ENCODE data around the gene FAM169A.

FAM169A gene, protein sequence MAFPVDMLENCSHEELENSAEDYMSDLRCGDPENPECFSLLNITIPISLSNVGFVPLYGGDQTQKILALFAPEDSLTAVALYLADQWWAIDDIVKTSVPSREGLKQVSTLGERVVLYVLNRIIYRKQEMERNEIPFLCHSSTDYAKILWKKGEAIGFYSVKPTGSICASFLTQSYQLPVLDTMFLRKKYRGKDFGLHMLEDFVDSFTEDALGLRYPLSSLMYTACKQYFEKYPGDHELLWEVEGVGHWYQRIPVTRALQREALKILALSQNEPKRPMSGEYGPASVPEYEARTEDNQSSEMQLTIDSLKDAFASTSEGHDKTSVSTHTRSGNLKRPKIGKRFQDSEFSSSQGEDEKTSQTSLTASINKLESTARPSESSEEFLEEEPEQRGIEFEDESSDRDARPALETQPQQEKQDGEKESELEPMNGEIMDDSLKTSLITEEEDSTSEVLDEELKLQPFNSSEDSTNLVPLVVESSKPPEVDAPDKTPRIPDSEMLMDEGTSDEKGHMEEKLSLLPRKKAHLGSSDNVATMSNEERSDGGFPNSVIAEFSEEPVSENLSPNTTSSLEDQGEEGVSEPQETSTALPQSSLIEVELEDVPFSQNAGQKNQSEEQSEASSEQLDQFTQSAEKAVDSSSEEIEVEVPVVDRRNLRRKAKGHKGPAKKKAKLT

DNA sequence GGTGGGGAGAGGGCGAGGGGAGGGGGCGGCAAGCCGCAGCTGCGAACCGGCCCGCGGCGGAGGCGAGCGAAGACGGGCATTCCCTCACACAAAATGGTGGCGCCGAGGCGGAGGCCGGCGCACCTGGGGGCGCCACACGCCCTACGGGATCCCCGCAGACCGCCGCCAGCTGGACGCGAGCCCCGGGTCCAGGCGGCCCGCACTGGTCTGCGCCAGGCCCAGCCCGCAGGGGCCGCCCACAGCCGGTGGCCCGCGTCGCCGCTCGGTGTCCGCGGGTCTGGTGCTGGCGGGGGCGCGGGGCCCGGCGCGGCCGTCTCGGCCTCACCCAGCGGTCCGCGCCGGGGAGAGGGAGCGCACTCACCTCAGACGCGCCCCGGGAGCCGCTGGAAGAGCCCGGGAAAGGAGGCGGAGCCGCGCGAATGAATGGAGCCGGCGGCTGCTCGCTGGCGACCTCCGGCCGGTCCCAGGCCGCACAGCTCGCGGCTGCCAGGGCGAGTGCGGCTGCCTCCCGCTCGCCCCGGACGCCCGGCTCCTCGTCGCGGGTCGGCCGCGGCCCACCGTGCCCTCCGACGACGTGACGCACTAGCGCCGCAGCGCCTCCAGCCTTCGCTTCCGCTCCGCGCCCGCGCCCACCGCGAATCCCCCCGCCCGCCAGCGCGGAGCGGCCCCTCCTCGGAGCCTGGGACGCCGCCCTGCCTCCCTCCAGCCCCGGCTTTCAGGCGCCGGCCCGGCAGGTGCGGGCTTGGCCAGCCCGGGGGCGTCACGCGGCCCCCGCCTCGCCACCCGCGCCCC, at the start of gene FAM169A:
FAM169A (minus strand) TSS at position 584 of the 792 bp plus-strand sequence. CDS start 24,711 bp downstream, outside the sequence.
- TF ChIP-seq RAD21 (IDR thresholded peaks at IDR 0.05; ENCODE audit: low read depth) (no peak), YY1 (IDR thresholded peaks at IDR 0.05; ENCODE audit: low read depth) (peak; percentile 84), ZBTB7A (IDR thresholded peaks at IDR 0.05; ENCODE audit: low read depth) (peak; percentile 82; the same call in 1 of the 2 replicates)
- TF ChIP-seq, protein P1, sequence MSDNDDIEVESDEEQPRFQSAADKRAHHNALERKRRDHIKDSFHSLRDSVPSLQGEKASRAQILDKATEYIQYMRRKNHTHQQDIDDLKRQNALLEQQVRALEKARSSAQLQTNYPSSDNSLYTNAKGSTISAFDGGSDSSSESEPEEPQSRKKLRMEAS (IDR thresholded peaks at IDR 0.05) = peak; percentile 36; the same call in 1 of the 2 replicates

DNA sequence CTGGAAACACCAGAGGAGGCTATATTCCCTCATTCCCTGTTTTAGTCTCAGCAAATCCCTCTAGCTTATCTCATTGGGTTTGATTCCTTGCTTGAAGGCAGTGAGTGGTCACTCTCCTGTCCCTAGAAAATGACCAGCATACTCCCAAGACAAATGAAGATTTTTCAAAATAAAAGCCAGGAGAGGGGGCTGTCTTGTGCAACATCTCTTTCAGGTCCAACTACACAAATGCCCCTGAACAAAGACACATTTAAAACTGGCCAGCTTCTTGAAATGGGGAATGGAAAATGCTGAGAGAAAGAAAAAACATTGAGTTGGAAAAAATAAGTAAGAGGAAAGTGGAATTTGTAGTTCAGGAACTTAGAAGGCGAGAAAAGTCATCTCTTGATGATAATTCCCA, 49.3 kb upstream of the FAM169A start:
- TF ChIP-seq, protein P2, sequence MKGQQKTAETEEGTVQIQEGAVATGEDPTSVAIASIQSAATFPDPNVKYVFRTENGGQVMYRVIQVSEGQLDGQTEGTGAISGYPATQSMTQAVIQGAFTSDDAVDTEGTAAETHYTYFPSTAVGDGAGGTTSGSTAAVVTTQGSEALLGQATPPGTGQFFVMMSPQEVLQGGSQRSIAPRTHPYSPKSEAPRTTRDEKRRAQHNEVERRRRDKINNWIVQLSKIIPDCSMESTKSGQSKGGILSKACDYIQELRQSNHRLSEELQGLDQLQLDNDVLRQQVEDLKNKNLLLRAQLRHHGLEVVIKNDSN (IDR thresholded peaks at IDR 0.05) = no peak
- no peak for TF ChIP-seq EP300 (IDR thresholded peaks at IDR 0.05; ENCODE audit: borderline replicate concordance)
- no peak for TF ChIP-seq FOXM1 (IDR thresholded peaks at IDR 0.05; ENCODE audit: borderline replicate concordance, low read depth)

DNA sequence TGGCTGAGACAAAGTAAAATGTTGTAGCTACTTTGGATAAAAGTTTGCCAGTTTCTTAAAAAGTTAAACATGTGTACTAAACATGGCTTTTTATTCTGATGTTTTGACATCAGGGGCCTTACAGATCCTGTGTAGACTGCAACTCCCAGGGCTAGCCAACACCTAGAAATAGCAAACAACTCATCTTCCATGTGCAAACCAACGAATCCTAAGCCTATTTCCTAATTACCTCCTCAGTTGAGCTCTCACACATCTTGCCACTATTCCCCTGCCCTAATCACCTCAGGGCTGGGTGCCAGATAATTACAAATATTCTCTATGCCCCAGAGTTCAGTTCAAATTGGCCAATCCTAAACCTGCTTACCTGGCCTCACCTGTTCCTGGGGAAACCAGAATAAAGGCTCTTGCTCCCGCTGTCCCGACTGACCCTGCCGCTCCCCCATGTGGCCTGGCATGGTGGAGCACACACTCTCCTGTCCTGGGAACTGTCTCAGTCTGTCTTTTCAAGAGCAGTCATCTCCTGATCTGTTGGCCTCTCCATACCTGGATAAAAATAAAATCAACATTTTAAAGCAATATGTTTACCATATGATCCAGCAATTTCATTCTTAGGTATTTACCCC, 37.1 kb upstream of the FAM169A start:
- TF ChIP-seq CREB1 (IDR thresholded peaks at IDR 0.05; ENCODE audit: low read depth) (peak; percentile 79), EGR1 (IDR thresholded peaks at IDR 0.05) (no peak), RAD21 (IDR thresholded peaks at IDR 0.05; ENCODE audit: low read depth) (peak; percentile 90), TAF1 (IDR thresholded peaks at IDR 0.05; ENCODE audit: low read depth) (no peak)

DNA sequence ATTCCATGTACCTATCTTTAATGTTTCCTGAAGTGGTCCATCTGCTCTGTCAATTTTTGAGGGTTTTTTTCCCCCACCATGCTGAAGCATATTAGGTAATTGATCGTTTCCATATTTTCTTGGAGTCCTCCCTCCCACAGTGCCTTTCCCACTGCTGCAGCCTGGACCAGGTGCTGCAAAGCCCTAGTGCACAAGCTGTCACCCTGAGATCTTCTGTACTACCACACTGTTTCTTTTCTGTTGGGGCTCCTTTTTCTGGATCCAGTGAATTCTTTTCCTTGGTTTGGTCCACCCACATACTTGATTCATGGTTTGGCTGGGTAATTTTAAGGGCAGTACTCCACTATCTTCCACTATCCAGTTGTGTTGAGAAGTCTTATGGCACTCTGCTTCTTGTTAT, 30.9 kb upstream of the FAM169A start:
- TF ChIP-seq EGR1 (IDR thresholded peaks at IDR 0.05) = no peak
- TF ChIP-seq, protein P2 (IDR thresholded peaks at IDR 0.05) = no peak
- TF ChIP-seq, protein P3, sequence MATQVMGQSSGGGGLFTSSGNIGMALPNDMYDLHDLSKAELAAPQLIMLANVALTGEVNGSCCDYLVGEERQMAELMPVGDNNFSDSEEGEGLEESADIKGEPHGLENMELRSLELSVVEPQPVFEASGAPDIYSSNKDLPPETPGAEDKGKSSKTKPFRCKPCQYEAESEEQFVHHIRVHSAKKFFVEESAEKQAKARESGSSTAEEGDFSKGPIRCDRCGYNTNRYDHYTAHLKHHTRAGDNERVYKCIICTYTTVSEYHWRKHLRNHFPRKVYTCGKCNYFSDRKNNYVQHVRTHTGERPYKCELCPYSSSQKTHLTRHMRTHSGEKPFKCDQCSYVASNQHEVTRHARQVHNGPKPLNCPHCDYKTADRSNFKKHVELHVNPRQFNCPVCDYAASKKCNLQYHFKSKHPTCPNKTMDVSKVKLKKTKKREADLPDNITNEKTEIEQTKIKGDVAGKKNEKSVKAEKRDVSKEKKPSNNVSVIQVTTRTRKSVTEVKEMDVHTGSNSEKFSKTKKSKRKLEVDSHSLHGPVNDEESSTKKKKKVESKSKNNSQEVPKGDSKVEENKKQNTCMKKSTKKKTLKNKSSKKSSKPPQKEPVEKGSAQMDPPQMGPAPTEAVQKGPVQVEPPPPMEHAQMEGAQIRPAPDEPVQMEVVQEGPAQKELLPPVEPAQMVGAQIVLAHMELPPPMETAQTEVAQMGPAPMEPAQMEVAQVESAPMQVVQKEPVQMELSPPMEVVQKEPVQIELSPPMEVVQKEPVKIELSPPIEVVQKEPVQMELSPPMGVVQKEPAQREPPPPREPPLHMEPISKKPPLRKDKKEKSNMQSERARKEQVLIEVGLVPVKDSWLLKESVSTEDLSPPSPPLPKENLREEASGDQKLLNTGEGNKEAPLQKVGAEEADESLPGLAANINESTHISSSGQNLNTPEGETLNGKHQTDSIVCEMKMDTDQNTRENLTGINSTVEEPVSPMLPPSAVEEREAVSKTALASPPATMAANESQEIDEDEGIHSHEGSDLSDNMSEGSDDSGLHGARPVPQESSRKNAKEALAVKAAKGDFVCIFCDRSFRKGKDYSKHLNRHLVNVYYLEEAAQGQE (IDR thresholded peaks at IDR 0.05; ENCODE audit: low read depth) = no peak
- no peak for TF ChIP-seq CEBPB (IDR thresholded peaks at IDR 0.05)
- no peak for TF ChIP-seq YY1 (IDR thresholded peaks at IDR 0.05; ENCODE audit: low read depth)
- no peak for TF ChIP-seq ZBTB7A (IDR thresholded peaks at IDR 0.05; ENCODE audit: low read depth)
- no peak for TF ChIP-seq TCF12 (IDR thresholded peaks at IDR 0.05; ENCODE audit: low read depth)
- no peak for TF ChIP-seq FOXM1 (IDR thresholded peaks at IDR 0.05; ENCODE audit: borderline replicate concordance, low read depth)
- TF ChIP-seq RAD21 (IDR thresholded peaks at IDR 0.05; ENCODE audit: low read depth) = no peak

DNA sequence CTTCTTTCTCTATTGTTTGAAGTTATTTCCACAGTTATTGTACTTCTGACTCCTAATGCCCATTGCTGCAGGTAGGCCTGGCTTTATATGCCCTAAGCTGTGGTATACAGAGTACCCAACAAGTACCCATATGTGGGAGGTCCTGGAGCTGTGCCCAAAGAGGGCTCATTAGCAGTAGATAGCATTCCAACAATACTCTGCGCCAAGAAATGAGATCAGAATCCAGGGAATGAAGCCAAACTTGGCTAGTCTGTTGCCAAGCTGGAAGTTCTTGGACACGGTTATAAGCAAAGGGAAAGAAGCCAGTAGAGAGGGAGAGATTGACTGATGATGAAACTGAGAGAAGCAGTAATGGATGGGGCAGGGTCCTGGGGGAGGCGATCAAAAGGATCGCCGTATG, 29.7 kb upstream of the FAM169A start:
- TF ChIP-seq CEBPB (IDR thresholded peaks at IDR 0.05) (peak; percentile 55), YY1 (IDR thresholded peaks at IDR 0.05; ENCODE audit: low read depth) (no peak), ZBTB7A (IDR thresholded peaks at IDR 0.05; ENCODE audit: low read depth) (no peak), RAD21 (IDR thresholded peaks at IDR 0.05; ENCODE audit: low read depth) (peak; percentile 3; the same call in 1 of the 2 replicates), TEAD4 (IDR thresholded peaks at IDR 0.05) (peak; percentile 96), EP300 (IDR thresholded peaks at IDR 0.05; ENCODE audit: borderline replicate concordance) (peak; percentile 81; the same call in 1 of the 2 replicates), NFIC (IDR thresholded peaks at IDR 0.05) (peak; percentile 100), TCF12 (IDR thresholded peaks at IDR 0.05; ENCODE audit: low read depth) (peak; percentile 86), FOXM1 (IDR thresholded peaks at IDR 0.05; ENCODE audit: borderline replicate concordance, low read depth) (no peak; the same call in 1 of the 2 replicates), TAF1 (IDR thresholded peaks at IDR 0.05; ENCODE audit: low read depth) (no peak), EGR1 (IDR thresholded peaks at IDR 0.05) (no peak), CREB1 (IDR thresholded peaks at IDR 0.05; ENCODE audit: low read depth) (no peak)
- TF ChIP-seq, protein P1 (IDR thresholded peaks at IDR 0.05) = no peak
- TF ChIP-seq, protein P2 (IDR thresholded peaks at IDR 0.05) = no peak
- TF ChIP-seq, protein P3 (IDR thresholded peaks at IDR 0.05; ENCODE audit: low read depth) = no peak
